Lung (tissue), 12 donors: ENCODE data around the gene PNLIPRP1. TPM values are rescaled to one million over a fixed set of nuclear protein-coding genes. Genes with fewer than 3 reads are reported as not detected.

Source experiments
- ATAC-seq: fragments of 200-7000 bp; cut with Tn5 transposase; one replicate; pipeline ENCODE4 v1.9.1; 2020; ENCODE audit warnings: moderate number of reproducible peaks; ENCODE audit not compliant: insufficient read depth, low FRiP score
- DNase-seq, 3 donors: peaks; one replicate each; pipeline ENCODE4 v3.0.0-alpha.2; 2013 to 2017
- H3K27ac ChIP-seq, 2 donors: one replicate each; pipeline ENCODE4 v1.5.1; 2013; ENCODE audit warnings: mild to moderate bottlenecking in 2 of 2, moderate library complexity in 2 of 2, control low read depth in 1 of 2, inconsistent platforms in 1 of 2, low read depth in 1 of 2, low read length in 1 of 2
- H3K27me3 ChIP-seq, 3 donors: one replicate each; pipeline ENCODE4 v1.5.1; 2013; ENCODE audit warnings: low read length in 2 of 3; ENCODE audit not compliant: control insufficient read depth in 3 of 3, insufficient read depth in 3 of 3
- H3K36me3 ChIP-seq, 4 donors: one replicate each; pipeline ENCODE4 v1.5.1; 2013; ENCODE audit warnings: low read length in 4 of 4, mild to moderate bottlenecking in 1 of 4, moderate library complexity in 1 of 4; ENCODE audit not compliant: control insufficient read depth in 4 of 4, insufficient read depth in 4 of 4
- H3K4me1 ChIP-seq, 5 donors: one replicate each; pipeline ENCODE4 v1.5.1; 2013; ENCODE audit warnings: low read length in 5 of 5, mild to moderate bottlenecking in 2 of 5, moderate library complexity in 1 of 5; ENCODE audit not compliant: control insufficient read depth in 5 of 5, insufficient read depth in 5 of 5
- H3K4me3 ChIP-seq: one replicate; pipeline ENCODE4 v1.5.1; 2013; ENCODE audit warnings: mild to moderate bottlenecking, control low read depth, moderate library complexity
- H3K9ac ChIP-seq, 2 donors: one replicate each; pipeline ENCODE4 v1.5.1; 2013; ENCODE audit warnings: low read length in 2 of 2, control low read depth in 1 of 2; ENCODE audit not compliant: insufficient read depth in 1 of 2
- H3K9me3 ChIP-seq, 4 donors: one replicate each; pipeline ENCODE4 v1.5.1; 2013; ENCODE audit warnings: low read length in 3 of 4, mild to moderate bottlenecking in 1 of 4, moderate library complexity in 1 of 4; ENCODE audit not compliant: control insufficient read depth in 4 of 4, insufficient read depth in 3 of 4
- CTCF ChIP-seq: IDR thresholded peaks from 2 replicates; pipeline ENCODE4 v1.5.1; 2012; ENCODE audit warnings: mild to moderate bottlenecking; ENCODE audit errors: control extremely low read depth, extremely low read depth
- WGBS, 2 donors: extraction: QIAGEN DNeasy Blood & Tissue Kit; methylation state at CpG; one replicate each; pipeline ENCODE4 v1.1.7; 2013; 5-methylcytosine and 5-hydroxymethylcytosine counted together
- polyA plus RNA-seq, 2 donors: library from polyadenylated mRNA; stranded (reverse); fragments of 200-250 nt; gene quantifications; one replicate each; pipeline ENCODE4 v1.2.1, GENCODE V29; 2013
- total RNA-seq, 2 donors: library from RNA; depleted of rRNA in 1 of 2; stranded (reverse); fragments of >200 nt in 1 of 2; gene quantifications; one replicate each; pipeline ENCODE4 v1.2.1, GENCODE V29; 2014 to 2021
- donor health status: control.
- donor health status: control.
- donor health status: Bipolar disorder and iron deficiency.
- donor health status: healthy.
- donor health status: DM: yes; HTN: yes; CAD: no.

PNLIPRP1 gene
- total and polyA plus RNA-seq, 4 donors: 0.26 to 1.4 TPM; not detected in 2

DNA sequence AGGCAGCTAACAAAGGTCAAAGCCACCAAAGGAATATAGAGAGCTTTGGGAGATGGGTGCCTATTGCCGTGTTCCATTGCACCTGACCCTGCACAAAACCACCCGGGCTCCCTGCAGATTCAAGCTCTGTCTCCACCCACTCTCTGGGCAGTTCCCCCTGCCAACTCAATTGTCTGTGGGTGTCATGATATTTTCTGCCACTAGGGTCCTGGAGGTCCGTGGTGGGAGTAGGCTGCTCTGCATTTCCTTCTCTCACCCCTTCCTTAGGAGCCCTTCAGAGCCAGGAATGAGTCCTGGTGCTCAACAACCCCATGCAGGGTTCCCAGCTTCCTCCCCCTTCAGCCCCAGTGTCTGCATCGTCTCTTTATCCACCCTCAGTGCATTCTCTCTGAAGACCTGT lies 64.1 kb downstream of the PNLIPRP1 start:
- no peak for ATAC-seq
- DNase-seq: no peak
- peaks cover 0 to 2% (median 0%) of the 10 kb centered on the region in 4 donors for H3K9me3 ChIP-seq
- H3K4me1 ChIP-seq: peaks cover 0 to 6% (median 0%) of the 10 kb centered on the region in 5 donors
- no peak for TF ChIP-seq CTCF
- H3K4me3 ChIP-seq: no peak overlapping the region
- no peak overlapping the region for H3K9ac ChIP-seq
- 50 to 58% methylated on average over 4 of the region's 4 CpGs for WGBS, 2 donors
- H3K36me3 ChIP-seq: no peaks in the 10 kb centered on the region
- no peaks in the 10 kb centered on the region for H3K27me3 ChIP-seq
- H3K27ac ChIP-seq: no peak overlapping the region

- ATAC-seq (no peak), DNase-seq (no peak)
- Histone ChIP-seq H3K4me3 (no peak overlapping the region), H3K4me1 (peaks cover 0 to 6% (median 0%) of the 10 kb centered on the region in 5 donors), H3K9me3 (peaks cover 0 to 2% (median 0%) of the 10 kb centered on the region in 4 donors), H3K27me3 (no peaks in the 10 kb centered on the region), H3K9ac (no peak overlapping the region), H3K36me3 (no peaks in the 10 kb centered on the region), H3K27ac (no peak overlapping the region)
- WGBS, 2 donors: 90% methylated on average over 2 of the region's 2 CpGs
- TF ChIP-seq CTCF: no peak
These were observed 64.8 kb downstream of the PNLIPRP1 start for GRCh38 chr10:116655568-116655967.

- no peak for DNase-seq
- no peak overlapping the region for H3K4me3 ChIP-seq
- H3K36me3 ChIP-seq: no peaks in the 10 kb centered on the region
These were observed 65.3 kb downstream of the PNLIPRP1 start for GRCh38 chr10:116656044-116656443.

More at GRCh38 chr10:116656044-116656443, 65.3 kb downstream of the PNLIPRP1 start:
- Histone ChIP-seq H3K9me3 (peaks cover 0 to 2% (median 0%) of the 10 kb centered on the region in 4 donors), H3K9ac (no peak overlapping the region), H3K27ac (no peak overlapping the region), H3K27me3 (no peaks in the 10 kb centered on the region), H3K4me1 (peaks cover 0 to 6% (median 0%) of the 10 kb centered on the region in 5 donors)
- TF ChIP-seq CTCF: no peak
- ATAC-seq: no peak
- WGBS, 2 donors: 82 to 92% methylated on average over 4 of the region's 4 CpGs
